ENCODE measurements around the gene UQCR10.

UQCR10 gene

GRCh38 chr22:29765905-29766631 lies 1.1 kb upstream of the UQCR10 start:
- peak; percentile 34 for DNase-seq

DNA sequence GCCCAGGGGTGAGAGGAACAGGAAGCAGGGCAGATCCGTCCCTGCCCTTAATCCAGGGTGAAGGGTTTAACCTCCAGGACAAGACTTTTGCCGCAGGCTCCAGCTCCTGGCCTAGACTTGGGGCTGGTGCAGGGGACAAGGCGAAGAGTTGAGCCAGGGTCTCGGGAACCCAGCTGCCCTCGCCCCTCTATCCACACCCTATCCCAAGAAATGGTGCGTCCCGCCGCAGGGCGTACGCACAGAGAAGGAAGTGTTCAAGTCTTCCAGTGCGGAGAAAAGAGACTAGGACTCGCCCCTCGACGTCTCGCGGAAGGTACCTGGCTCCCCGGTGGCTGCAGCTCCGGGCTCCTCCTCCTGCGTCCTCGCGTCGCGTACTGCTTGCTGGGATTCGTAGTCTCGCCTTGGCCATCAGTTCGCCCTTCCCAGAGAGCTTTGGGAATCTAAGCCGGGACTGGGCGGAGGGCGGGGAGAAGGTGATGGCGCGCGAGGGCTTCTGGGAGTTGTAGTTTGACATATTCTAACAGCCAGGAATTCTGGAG lies 468 bp upstream of the UQCR10 start, which contains the start of gene ZMAT5:
Gene ZMAT5, minus strand, starts transcription at position 376 of the 539 bp plus-strand sequence. CDS start 18,463 bp downstream, outside the sequence.
- peak; percentile 92 for DNase-seq

- DNase-seq = no peak
Measured at GRCh38 chr22:29768052-29768693, 1.0 kb downstream of the UQCR10 start.

GRCh38 chr22:29769723-29770321 lies 2.7 kb downstream of the UQCR10 start:
- no peak for DNase-seq

GRCh38 chr22:29772170-29772641 lies 5.0 kb downstream of the UQCR10 start:
- no peak for DNase-seq

GRCh38 chr22:29773233-29773632 lies 6.1 kb downstream of the UQCR10 start:
- no peak for DNase-seq

DNA sequence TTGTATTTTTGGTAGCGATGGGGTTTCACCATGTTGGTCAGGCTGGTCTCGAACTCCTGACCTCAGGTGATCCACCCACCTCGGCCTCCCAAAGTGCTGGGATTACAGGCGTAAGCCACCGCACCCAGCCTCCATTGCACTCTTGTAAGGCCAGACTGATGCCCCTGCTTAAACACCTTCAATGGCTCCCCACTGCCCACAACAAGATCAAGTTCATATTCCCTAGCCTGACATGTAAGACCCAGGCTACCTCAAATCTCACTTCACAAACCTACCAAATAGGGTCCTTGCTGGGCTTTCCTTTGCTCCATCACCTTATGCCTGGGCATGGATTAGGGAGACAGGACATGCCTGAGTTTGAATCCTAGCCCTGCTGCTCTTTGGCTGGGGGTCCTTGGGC lies 13.1 kb downstream of the UQCR10 start:
- DNase-seq = no peak

DNA sequence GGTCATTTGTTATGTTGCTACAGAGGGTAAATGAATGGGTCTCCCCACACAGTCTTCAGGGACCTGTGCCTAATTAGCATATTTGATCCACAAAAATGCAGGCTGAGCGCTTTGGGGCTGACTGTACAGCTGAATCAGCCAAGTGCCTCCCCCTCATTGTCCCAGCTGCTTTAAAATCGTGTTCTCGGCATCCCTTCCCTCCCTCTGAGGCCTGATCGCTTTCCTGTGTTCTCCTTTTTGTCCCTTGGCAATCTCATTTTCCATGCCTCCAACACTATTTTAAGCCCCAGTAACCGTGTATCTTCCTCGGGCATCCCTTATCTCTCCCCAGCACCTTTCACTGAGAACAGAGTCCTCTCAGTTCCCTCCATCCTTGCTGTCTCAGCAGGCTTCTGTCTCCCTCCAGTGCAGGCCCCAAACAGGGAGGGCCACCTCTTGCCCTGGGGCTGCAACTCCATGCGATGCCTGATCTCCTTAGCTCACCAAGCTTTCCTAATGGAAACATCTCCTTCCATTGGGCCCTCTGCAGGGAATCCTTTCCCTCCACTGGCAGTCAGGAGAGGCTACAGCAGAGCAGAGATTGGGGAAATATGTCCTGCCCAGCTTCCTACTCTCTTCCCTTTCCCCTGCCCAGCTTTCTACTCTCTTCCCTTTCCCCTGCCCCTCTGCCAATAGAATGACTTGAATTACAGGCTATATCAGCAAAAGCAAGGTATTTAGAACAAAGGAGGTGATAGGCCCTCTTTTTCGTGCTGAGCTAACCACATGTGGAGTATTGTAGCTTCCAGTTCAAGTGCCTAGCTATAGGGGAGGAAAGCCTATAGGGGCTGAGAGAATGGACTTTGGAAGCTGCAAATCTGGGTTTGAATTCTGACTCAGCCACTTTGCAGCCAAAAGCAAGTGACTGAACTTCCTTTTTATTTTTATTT lies 13.8 kb downstream of the UQCR10 start:
- DNase-seq = no peak

DNA sequence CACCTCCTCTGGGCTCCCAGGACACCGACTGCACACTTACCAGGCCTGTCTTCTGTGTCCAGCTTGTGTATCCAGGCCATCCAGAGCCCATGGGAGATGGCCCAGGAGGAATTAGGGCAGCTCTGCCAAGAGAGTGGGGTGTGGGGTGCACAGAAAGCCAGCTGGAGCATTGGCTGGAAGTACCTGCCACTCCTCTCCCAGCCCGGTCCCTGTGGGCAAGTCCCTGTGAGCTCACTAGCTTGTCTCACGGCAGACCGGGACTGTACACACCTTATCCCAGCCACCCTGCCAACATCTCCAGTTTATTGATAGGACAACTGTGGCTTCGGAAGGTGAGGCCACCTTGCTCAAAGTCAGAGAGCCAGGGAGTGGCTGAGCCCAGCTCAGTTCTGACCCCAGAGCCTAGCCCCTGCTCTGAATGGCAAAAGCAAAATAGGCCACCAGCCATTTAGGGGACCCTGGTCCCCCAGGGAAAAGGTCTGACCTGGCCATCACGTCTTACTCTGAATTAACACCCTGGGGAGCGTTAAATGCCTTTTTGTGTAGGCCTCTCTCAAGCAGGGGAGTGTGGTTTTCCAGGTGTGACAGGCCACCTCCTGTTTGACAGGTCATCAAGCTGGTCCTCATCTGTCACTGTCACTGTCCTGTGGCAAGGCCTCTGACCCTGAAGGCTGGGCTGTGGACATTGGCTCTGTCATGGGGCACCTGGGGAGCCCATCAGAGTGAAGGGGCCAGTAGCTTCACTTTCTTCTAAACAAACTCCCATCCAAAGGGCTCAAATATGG lies 15.1 kb downstream of the UQCR10 start:
- no peak for DNase-seq

DNA sequence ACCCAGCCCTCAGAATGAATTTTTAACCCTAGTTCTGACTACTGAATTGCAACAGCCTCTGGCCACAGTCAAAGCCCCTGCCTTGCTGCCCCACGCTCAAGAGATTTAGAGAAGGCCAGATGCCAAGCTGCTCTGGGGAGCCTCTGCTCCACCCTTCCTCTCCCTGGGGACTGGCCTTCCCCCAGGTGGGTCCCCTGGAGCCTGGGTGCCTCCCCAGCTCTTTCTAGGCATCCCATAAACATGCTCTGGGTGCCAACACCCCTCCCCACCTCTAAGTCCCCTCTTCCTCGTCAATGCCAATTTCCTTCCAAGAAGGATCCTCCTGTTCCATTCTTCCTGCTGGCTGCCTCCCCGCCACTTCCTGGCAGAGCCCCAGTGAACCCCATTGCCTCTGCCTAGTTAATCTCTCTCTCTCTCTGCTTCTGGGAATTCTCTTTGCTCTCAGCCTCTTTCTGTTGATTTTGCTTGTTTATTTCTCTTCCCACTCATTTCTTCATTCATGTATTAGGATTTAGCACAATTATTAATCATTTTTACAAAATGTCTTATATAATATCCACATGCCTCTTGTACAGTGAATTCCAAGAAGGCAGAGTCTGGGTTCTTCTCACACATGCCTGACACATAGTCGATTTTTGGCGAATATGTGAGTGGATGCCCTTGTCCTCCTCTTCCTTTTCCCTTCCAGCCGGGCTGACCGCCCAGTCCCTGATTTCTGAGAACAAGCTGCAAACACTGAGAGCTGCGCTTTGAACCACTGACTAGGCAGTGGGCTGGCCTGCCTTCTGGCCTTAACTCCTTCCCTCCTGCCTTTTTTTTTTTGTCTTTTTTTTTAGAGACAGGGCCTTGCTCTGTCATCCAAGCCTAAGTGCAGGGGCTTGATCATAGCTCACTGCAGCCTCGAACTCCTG lies 17.5 kb downstream of the UQCR10 start:
- no peak for DNase-seq

DNA sequence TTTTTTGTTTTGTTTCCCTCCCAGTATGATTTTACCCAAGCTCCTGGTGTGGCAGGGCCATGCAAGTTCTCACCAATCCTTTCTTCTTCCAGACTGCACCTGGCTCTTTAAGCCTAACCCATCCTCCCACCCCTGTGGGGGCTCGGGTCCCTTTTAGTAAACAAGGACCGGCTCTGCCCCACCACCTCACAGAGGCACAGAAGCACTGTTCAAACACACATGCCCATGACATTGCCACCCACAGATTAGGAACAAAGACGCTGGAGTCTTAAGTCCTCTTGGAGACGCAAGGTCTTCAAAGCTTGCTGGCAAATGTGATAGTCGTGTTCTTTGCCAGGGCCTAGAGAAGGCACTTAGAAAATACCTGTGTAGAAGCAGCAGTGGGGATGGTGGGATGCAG lies 18.9 kb downstream of the UQCR10 start:
- no peak for DNase-seq

GRCh38 chr22:29787371-29787980 lies 20.3 kb downstream of the UQCR10 start:
- no peak for DNase-seq

DNA sequence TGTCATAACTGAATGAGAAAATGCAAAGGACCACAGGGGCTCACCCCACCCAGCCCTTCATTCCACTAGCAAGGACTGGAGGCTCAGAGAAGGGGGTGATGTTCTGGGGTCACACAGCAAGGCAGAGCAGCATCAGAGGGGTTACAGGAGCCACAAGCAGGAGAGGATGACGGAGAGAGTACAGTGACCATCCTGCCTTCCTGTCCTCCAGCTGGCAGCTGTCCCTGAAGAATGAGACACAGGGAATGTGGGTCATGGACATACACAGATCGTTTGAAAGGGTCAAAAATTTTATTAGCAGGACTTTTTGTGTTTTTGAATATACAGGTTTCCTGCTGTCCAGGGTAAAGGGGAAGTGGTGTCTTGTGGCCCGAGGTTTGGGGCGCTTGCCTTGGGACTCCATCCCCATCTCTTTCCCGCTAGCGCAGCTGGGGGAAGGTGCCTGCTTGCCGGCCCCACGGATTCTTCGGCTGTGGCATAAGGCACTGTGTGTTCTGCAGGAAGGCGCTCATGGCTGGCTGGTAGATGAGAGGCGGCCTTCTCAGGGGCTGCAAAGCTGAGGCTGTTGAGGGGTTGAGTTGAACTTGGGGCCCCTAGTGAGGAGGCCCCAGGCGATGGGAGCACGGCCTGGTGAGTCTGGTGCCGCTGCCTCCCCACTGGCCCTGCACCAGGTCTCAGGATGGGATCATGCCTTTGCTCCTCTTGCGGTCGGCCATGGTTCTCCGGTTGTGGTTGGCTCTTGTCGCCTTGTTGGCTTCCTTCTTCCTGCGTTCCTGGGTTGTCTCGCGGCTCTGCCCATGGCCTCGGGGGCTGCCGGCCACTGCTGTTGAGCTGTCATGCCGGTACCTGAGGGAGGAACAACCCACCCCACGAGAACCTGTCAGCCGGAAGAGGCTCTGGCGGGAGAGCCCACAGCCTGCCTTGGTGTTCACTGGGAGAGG lies 21.4 kb downstream of the UQCR10 start:
- no peak for DNase-seq

- no peak for DNase-seq
Measured at GRCh38 chr22:29790061-29790460, 22.9 kb downstream of the UQCR10 start.

- DNase-seq = no peak
Measured at GRCh38 chr22:29793396-29793795, 26.2 kb downstream of the UQCR10 start.

DNA sequence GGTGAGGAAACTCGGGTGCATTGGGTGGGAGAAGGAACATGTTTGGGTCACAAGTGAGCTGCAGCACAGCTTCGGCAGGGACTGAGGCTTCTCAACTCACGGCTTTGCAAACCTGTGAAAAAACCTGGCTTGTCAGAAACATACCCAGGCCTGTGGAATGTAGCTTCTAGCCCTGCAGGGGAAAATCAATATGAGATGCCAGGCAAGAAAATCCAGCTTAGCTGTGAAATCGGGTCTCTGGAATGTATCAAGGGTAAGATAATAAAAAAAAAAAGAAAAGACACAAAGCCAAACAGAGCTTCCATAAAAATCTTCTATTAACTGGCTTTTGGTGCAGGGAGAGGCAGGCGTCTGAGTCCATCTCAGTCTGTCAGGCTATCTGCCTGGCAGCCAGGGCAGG lies 28.5 kb downstream of the UQCR10 start:
- no peak for DNase-seq

DNA sequence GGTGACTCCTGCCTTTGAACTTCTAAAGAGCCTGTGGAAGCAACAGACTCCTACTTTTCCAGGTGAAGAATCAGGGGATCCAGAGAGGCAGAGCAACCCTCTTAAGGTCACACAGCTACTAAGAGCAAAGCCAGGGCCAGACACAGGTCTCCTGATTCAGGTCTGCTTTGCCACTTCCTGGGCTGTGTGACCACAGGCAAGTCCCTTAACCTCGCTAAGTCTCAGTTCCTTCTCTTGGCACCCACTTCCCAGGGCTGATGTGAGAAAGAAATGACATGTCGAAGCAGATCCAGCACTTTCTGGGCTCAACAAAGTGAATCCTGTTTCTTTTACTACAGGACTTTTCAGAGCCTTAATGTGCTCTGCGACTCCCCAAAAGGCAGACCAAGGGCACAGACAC lies 30.2 kb downstream of the UQCR10 start:
- no peak for DNase-seq

- no peak for DNase-seq
Measured at GRCh38 chr22:29798318-29798717, 31.1 kb downstream of the UQCR10 start.

GRCh38 chr22:29798801-29799200 lies 31.6 kb downstream of the UQCR10 start:
- no peak for DNase-seq
